Measurements from ENCODE around the gene HOXD8.
A peak's percentile ranks its signal among the peaks of the same experiment; 100 is the strongest.

Gene HOXD8

DNA sequence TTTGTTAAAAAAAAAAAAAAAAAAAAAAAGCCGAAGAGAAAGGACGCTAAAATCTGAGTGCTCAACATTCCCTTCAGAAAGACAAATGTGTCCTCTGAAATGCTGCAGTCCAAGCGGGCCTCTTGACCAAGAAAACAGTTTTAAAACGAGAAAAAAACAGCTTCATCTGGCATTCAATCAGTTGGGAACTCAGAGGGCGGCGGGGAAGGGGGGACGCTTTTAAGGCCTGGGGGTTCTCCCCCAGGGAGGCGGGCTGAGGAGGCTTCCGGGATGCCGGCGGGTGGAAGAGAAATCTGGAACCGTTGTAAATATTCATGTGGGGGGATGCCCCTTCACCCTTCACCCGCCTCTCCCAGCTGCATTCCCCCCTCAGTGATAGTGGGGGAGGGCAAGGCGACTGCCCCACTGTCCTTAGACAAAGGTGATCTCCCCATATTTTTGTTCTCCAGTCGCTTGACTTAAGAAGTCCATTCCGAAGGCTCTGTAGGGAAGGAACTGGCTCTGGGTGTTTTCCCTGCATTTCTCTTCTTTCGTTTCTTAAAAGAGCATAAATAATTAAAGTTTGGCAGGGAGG is 25.7 kb upstream of the HOXD8 start:
- no peak for DNase-seq

GRCh38 chr2:176104316-176105077 is 25.0 kb upstream of the HOXD8 start:
- DNase-seq: peak; percentile 47

DNA sequence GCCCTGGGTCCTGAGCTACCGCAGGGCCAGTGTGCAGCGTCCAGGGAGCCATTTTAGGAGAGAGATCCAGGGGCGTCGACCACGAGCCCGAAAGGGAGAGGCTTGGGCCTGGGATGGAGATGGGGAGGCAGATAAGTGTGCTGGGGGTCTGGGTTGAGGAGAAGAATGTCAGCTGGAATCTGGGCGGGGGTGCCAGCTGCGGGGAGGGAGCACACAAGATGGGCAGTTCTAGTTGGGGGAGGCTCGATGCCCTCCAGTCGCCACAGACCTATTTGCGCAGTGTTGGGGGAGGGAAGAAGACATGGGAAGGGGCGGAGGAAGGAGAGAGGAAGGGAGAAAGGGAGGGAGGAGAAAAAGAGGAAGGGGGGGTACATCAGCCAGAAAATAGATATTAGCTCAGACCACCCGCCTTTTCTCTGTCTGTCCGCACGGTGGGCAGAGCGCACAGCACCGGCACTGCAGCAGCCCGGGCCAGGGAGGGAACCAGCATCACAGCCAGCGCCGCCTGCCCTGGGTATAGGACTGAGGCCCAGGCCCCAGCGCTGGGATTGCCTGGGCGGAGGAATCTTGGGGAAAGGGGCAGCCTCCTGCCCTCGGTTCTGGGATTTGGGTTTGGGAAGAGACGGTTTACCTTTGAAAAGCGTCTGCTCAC is 24.3 kb upstream of the HOXD8 start:
- DNase-seq: no peak

DNA sequence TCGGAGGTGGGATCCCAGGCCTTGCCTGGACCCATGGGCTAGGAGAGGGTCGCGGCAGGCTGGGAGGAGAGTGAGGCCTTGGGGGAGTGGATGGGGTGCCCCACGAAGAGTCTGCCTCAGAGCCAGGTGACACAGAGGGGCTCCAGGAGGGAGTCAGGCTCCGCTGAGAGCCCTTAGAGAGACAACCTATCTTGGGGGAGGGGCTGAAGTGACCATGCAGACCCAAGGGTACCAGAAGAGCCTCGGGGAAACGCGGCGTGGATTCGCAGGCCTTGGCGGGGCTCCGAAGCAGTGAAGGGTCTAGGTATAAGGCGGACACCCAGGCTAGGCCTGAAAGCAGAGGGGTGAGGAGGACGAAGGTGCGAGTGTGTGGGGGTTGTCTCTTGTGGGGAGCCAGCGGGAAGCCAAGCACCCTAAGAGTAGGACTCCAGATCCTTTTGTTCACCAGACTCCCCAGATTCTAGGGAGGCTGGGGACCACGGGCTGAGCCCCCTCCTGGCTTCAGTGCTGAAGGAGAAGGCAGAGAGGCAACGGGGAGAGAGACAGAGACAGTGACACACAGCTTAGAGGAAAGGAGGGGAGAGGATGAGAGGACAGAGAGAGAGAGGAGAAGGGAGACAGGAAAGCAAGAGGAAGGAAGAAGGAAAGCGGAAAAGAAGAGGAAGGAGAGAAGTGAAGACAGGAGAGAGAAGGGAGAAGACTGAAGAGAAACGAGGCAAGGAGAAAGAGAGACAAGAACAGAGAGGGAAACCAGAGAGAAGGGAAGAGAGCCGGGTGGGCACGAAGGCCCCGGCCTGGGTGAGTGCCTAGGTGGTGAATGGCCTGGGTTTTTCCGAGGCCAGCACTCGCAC is 23.6 kb upstream of the HOXD8 start:
- DNase-seq: no peak

DNA sequence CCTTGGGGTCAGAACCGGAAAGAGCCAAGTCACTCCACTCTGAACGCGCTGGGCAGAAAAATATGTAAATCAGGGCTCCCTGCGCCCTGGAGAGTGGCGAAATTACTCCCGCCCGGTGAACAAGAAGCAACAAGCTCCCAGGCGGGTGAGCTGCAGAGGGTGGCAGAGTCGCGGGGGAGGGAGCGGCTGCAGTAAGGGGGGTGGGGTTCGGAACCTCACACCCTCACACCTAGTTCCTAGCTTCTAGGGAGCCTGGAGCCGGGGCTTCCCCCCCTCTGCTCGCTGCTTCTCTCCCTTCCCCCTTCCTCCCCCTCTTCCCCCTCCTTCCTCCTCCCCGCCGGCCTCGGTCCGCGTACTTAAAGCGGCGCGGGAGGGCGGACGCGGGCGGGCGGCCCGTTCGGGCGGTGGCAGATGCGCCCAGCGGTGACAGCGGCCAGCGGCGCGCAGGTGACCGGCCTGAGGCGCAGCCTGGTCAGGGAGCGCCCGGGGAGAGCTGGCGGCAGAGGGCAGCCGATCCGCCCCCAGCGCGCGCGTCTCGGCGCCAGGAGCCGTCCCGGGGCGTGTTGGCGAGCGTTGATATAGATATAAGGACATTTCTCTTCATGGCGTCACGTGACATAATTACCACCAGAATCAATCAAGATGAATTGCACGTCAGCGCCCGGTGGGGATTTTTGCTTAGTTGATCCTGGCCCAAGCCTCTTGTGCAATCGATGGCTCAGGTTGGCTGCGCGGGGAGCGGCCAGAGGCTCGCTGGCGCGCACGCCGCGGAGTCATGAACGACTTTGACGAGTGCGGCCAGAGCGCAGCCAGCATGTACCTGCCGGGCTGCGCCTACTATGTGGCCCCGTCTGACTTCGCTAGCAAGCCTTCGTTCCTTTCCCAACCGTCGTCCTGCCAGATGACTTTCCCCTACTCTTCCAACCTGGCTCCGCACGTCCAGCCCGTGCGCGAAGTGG is 22.6 kb upstream of the HOXD8 start, which contains the start of gene HOXD11:
Gene HOXD11 (plus strand): TSS at position 700 of the 959 bp plus-strand sequence. CDS start 76 bp downstream, at position 776.
- peak; percentile 69 for DNase-seq

- no peak for DNase-seq
Observed at GRCh38 chr2:176107731-176108181, 21.7 kb upstream of the HOXD8 start.

GRCh38 chr2:176109192-176109901 is 20.2 kb upstream of the HOXD8 start:
- DNase-seq: no peak

GRCh38 chr2:176109946-176110345 is 19.6 kb upstream of the HOXD8 start:
- no peak for DNase-seq

DNA sequence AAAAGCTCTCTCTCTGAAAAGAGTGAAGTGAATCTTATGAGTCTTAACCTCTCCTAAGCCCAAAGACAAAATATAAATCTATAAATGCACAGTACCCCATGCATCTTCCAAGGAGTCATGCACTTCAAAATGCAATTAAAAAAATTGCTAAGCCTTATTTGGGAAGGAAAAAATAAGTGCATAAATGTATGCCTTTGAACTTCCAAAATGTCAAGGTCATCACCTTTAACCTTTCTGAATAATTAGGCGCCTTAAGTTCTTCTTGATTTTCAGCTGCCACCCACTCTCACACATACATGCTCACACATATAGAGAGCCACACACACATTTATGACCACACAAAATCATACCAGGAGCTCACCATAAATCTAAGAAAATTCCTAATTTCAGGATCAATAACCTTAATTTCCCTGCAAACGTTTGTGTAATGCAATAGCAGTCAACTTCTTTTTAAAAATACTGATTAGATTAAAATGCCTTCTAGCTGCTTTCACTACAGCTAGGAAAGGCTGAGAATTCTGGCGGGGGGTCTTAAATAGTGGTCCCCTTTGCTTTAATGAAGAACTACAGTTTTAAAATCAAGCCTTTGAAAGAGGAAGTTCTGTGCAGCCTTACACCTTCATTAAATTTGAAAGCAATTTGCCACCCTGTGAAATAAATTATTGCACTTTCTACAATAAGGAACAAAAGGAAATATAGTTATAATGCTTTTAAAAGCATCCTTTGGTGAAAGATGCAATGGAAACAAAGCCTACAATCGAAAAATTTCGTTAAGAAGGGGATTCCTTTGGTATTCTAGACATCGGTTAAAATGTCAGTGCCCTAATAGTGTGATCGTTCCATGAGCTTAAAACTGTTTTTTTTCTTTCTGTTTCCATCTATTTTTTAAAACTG is 18.8 kb upstream of the HOXD8 start:
- DNase-seq: no peak

- peak; percentile 88 for DNase-seq
Observed at GRCh38 chr2:176111309-176111663, 18.2 kb upstream of the HOXD8 start.

GRCh38 chr2:176111846-176112374 is 17.6 kb upstream of the HOXD8 start:
- no peak for DNase-seq

DNA sequence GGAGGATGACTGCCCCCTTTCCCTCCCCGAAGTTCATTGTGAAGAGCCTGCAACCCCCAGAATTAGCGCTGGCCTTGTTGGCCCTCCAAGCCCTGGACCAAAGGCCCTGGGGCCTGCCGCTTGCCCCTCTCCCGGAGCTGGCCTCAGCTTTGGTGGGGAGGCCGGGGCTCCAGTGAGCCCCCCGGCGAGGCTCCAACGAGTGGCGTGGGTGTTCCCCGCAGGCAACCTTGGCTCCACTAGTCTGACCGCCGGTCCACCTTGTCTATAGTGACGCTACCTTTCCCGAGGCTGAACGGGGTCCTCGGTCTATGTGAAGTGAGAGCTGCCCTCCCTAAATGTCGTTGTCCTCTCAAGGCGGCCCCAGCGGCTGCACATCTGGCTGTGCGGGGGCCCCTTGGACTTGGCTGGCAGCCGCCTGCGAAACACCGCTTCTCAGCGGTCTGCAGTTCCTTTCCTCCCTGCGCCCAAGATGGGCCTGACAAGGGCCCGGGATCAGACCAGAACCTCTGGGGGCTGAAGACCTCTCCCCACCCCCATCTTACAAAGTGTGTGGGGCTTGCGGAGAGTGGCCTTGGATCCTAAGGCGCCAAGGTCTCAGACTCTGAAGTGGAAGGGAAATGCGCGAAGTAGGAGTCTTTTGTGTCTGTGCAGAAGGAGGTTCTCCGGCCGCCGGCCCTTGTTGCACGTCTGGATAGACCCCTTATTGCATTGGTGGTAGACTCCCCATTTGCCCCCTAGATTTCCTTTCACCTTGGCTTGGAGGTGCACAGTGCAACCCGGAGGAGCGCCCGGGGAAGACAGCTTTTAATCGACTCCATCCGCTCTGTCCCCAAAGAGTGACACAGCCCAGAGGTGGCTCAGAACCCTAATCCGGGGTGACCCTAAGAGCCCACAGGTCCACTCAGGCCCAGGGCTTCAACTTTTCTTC is 16.9 kb upstream of the HOXD8 start:
- DNase-seq: no peak

DNA sequence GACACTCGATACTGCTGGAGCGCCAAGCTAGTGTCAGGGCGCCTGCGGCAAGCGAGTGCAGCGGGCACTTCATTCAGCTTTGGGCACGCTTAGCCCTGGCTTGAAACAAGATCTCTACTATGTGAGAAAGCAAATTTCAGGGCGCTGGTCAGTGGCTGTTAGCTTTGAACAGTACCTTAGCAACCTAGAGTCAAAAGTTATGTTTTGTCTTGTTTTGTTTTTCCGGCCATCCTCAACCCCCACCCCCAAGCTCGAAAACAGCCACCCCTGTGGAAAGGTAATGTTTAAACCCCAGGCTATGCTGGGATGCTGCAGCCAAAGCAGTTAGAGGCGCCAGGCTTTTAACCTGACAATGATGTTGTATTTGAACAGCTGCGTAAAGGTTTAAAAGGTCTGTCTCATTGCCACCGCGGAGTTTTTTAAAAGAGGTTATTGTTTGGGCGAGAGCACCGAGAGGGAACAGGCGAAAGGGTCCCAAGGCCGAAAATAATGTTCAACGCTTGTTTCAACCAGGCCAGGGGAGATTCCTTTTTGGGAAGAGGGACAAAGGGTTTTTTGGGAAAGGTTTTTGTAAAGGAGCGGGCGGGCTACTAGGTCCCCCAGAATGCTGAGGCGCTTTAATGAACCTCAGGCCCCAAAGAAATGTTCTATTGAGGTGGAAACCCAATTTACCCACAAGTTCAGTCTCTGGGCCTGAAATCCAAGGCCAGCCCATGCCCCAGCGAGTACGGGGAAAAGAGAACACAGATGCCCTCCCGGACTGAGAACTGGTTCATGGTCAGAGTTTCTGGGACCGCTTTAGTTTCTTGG is 15.2 kb upstream of the HOXD8 start:
- no peak for DNase-seq

- no peak for DNase-seq
Observed at GRCh38 chr2:176114930-176115625, 14.4 kb upstream of the HOXD8 start.

- no peak for DNase-seq
Observed at GRCh38 chr2:176115883-176116813, 13.4 kb upstream of the HOXD8 start, which contains the start of gene HOXD10. HOXD10 (plus strand) TSS chr2:176116778; CDS start chr2:176116834, 56 bp downstream.
